Endothelial cell of hepatic sinusoid (primary cell): ENCODE data around the gene PLCB1.

Experiments
- in situ Hi-C: cut with HindIII; loops from 2 replicates; pipeline ENCODE4 v1.10.0; 2017; ENCODE audit warnings: low sequenced_read_pairs

PLCB1 gene

DNA sequence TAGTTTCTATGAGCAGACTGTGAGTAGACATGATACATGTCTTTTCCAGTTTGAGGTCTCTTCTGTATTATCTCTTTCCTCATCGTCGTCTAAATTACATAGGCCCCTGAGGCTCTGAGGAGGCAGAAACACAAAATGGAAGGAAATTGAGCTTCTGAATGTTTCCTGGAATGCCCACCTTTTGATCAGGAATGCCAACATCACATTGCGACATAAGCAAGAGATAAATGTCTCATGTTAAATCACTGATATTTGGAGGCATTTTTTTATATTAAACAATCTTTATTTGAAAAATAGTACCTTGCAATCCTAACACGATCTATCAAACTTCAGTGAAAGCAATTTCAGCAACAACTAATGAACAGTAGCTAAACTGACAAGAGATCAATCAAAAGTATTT is 802.3 kb downstream of the PLCB1 start:
- in situ Hi-C loops = no loop called here
